HL-60 (cell line): Measurements from ENCODE around the gene QPCT.

Source experiments
- CTCF ChIP-seq: IDR thresholded peaks from one replicate; pipeline ENCODE4 v1.5.1; 2011; ENCODE audit warnings: low read length, control low read depth, inconsistent platforms; ENCODE audit not compliant: insufficient read depth
- GABPA ChIP-seq: IDR thresholded peaks from 2 replicates; pipeline ENCODE4 v1.6.1; 2012; ENCODE audit warnings: low read depth

GRCh38 chr2:37323781-37324535 is 20.5 kb upstream of the QPCT start:
- TF ChIP-seq CTCF (no peak), GABPA (no peak)
